SU-DHL-6 (cell line): Measurements from ENCODE around the gene CHEK2.

Source experiments
- H2AFZ ChIP-seq: fragments of 200-600 bp; sonication (generic); 2 replicates; pipeline ENCODE4 v1.6.1; 2014; ENCODE audit warnings: low read depth, mild to moderate bottlenecking, moderate library complexity, mixed read lengths, antibody characterized with exemption, low read length; ENCODE audit not compliant: severe bottlenecking
- H3F3A ChIP-seq: fragments of 200-600 bp; shearing (Covaris generic); 2 replicates; pipeline ENCODE4 v1.6.0; 2016; ENCODE audit warnings: antibody characterized with exemption, mild to moderate bottlenecking; ENCODE audit not compliant: insufficient read depth
- H3K27ac ChIP-seq: fragments of 200-600 bp; sonication (generic); 2 replicates; pipeline ENCODE4 v1.5.1; 2016; ENCODE audit warnings: low read depth, mild to moderate bottlenecking, low read length, moderate library complexity, mixed read lengths
- H3K27me3 ChIP-seq: fragments of 200-600 bp; sonication (generic), shearing (Covaris generic); 2 replicates; pipeline ENCODE4 v1.6.0; 2014; ENCODE audit warnings: mild to moderate bottlenecking, low read length
- H3K36me3 ChIP-seq: fragments of 200-600 bp; sonication (generic); 2 replicates; pipeline ENCODE4 v1.6.1; 2014; ENCODE audit warnings: mild to moderate bottlenecking, low read length, mixed read lengths
- H3K4me2 ChIP-seq: fragments of 300-600, 200-600 bp; shearing (Covaris generic), sonication (generic); 2 replicates; pipeline ENCODE4 v1.6.0; 2014; ENCODE audit warnings: low read length, low read depth, mild to moderate bottlenecking; ENCODE audit not compliant: poor library complexity, severe bottlenecking
- H3K4me3 ChIP-seq: fragments of 200-600 bp; sonication (generic); 2 replicates; pipeline ENCODE4 v1.5.1; 2014; ENCODE audit warnings: antibody characterized with exemption, low read length, mild to moderate bottlenecking, mixed read lengths; ENCODE audit not compliant: insufficient read depth, poor library complexity, severe bottlenecking
- H3K79me2 ChIP-seq: fragments of 200-600 bp; sonication (generic); 2 replicates; pipeline ENCODE4 v1.6.1; 2014; ENCODE audit warnings: mild to moderate bottlenecking, low read length, moderate library complexity; ENCODE audit not compliant: insufficient read depth
- H3K9ac ChIP-seq: fragments of 200-600 bp; sonication (generic); 2 replicates; pipeline ENCODE4 v1.7.0; 2014; ENCODE audit warnings: mild to moderate bottlenecking, low read length
- H3K9me2 ChIP-seq: fragments of 200-600 bp; sonication (generic); replicated peaks from 2 replicates; pipeline ENCODE4 v1.6.1; 2014; ENCODE audit warnings: low read length; ENCODE audit not compliant: insufficient read depth
- H3K9me3 ChIP-seq: fragments of 200-600 bp; sonication (generic); 2 replicates; pipeline ENCODE4 v1.6.1; 2014; ENCODE audit warnings: low read length, mixed read lengths; ENCODE audit not compliant: insufficient read depth
- H4K20me1 ChIP-seq: fragments of 200-600 bp; sonication (generic); 2 replicates; pipeline ENCODE4 v1.6.1; 2014; ENCODE audit warnings: low read depth, mild to moderate bottlenecking, antibody characterized with exemption, low read length, moderate library complexity, mixed read lengths
- CTCF ChIP-seq: fragments of 200-600 bp; sonication (generic); IDR thresholded peaks from one replicate; pipeline ENCODE4 v1.5.1; 2017; ENCODE audit warnings: antibody characterized with exemption, mild to moderate bottlenecking, low read length, moderate library complexity; ENCODE audit not compliant: insufficient read depth, poor library complexity, severe bottlenecking
- EZH2phosphoT487 ChIP-seq: fragments of 200-600 bp; sonication (generic), shearing (Covaris generic); conservative IDR thresholded peaks from 2 replicates; pipeline ENCODE4 v1.6.1; 2018; ENCODE audit warnings: mild to moderate bottlenecking, antibody characterized with exemption, low read length, moderate library complexity, mixed read lengths

The CHEK2 gene

GRCh38 chr22:28741785-28742561, at the start of gene CHEK2, which contains the start of gene HSCB:
TSS of gene CHEK2 (minus strand) at chr22:28741820. CDS start at chr22:28734721, 7,099 bp downstream.
TSS of gene HSCB (plus strand) at chr22:28742039. CDS start at chr22:28742096, 57 bp downstream.
- peaks cover 7% of the 10 kb centered on the region; the same call in 1 of the 2 replicates for H3F3A ChIP-seq
- H3K27ac ChIP-seq: peak within 1 kb of the TSS; percentile 85
- H3K27me3 ChIP-seq: no peaks in the 10 kb centered on the region
- no peaks in the 10 kb centered on the region for H3K9me3 ChIP-seq
- H2AFZ ChIP-seq: peak within 1 kb of the TSS; percentile 83
- no peaks in the 10 kb centered on the region for H4K20me1 ChIP-seq
- peak within 1 kb of the TSS; percentile 95 for H3K9ac ChIP-seq
- no peaks in the 10 kb centered on the region for H3K36me3 ChIP-seq
- no peak for TF ChIP-seq EZH2phosphoT487
- TF ChIP-seq CTCF: no peak
- H3K4me3 ChIP-seq: peak within 1 kb of the TSS; percentile 87
- H3K9me2 ChIP-seq: no peaks in the 10 kb centered on the region
- peak within 1 kb of the TSS; percentile 94 for H3K4me2 ChIP-seq
- peaks cover 43% of the 10 kb centered on the region for H3K79me2 ChIP-seq

DNA sequence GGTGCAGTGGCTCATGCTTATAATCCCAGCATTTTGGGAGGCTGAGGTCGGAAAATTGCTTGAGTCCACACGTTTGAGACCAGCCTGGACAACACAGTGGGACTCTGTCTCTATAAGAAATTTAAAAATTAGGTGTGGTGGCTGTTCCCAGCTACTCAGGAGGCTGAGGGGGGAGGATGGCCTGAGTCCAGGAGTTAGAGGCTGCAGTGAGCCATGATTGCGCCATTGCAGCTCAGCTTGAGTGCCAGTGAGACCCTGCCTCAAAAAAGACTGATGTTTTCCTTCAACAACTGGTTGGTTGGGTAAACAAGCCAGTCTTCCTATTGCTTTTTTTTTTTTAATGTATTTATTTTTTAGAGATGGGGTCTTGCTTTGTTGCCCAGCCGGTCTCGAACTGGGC, 49.5 kb upstream of the CHEK2 start:
- no peak overlapping the region for H3K4me3 ChIP-seq
- TF ChIP-seq EZH2phosphoT487: no peak
- TF ChIP-seq CTCF: no peak
- no peaks in the 10 kb centered on the region for H3K79me2 ChIP-seq
- H3K36me3 ChIP-seq: peaks cover 44% of the 10 kb centered on the region
- H3K9me3 ChIP-seq: no peaks in the 10 kb centered on the region
- no peak overlapping the region for H2AFZ ChIP-seq
- H3K27ac ChIP-seq: no peak overlapping the region
- H3K4me2 ChIP-seq: no peak overlapping the region
- H3K9ac ChIP-seq: no peak overlapping the region
- peaks cover 9% of the 10 kb centered on the region for H3F3A ChIP-seq
- peaks cover 24% of the 10 kb centered on the region; the same call in 1 of the 2 replicates for H4K20me1 ChIP-seq
- H3K9me2 ChIP-seq: no peaks in the 10 kb centered on the region
- H3K27me3 ChIP-seq: no peaks in the 10 kb centered on the region

DNA sequence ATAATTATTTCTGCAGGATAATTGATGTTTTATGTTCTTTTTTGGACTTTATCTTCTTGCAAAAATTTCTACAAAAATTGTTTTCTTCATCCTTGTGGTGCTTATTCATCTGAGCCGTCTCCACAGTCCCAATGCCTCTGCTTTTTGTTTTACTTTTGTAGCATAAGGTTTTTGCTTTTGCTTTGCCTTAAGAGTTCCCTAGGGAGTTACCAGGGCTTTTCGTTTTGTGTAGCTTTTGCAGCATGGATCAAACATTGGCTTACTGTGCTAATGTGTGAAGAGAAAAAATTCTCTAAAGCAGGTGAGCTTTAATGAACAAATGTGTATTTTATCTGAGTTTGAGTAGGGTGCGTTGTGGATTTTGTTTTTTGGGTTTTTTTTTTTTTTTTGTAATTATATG, 47.0 kb upstream of the CHEK2 start:
- Histone ChIP-seq H3K9me2 (no peaks in the 10 kb centered on the region), H3K36me3 (peaks cover 27% of the 10 kb centered on the region), H3K27ac (no peak overlapping the region), H3K79me2 (no peaks in the 10 kb centered on the region), H3K9ac (no peak overlapping the region), H3F3A (peaks cover 9% of the 10 kb centered on the region), H4K20me1 (peaks cover 17% of the 10 kb centered on the region; the same call in 1 of the 2 replicates), H3K27me3 (no peaks in the 10 kb centered on the region), H3K9me3 (no peaks in the 10 kb centered on the region), H2AFZ (no peak overlapping the region), H3K4me3 (no peak overlapping the region), H3K4me2 (no peak overlapping the region)
- TF ChIP-seq CTCF (no peak), EZH2phosphoT487 (no peak)
